GM18520 (cell line): ENCODE results near the gene MSI2.

Source experiments
- ATAC-seq: cut with Tn5 transposase; IDR thresholded peaks from one replicate; pipeline ENCODE4 v1.9.1; 2021; ENCODE audit not compliant: unreplicated experiment

Gene MSI2

DNA sequence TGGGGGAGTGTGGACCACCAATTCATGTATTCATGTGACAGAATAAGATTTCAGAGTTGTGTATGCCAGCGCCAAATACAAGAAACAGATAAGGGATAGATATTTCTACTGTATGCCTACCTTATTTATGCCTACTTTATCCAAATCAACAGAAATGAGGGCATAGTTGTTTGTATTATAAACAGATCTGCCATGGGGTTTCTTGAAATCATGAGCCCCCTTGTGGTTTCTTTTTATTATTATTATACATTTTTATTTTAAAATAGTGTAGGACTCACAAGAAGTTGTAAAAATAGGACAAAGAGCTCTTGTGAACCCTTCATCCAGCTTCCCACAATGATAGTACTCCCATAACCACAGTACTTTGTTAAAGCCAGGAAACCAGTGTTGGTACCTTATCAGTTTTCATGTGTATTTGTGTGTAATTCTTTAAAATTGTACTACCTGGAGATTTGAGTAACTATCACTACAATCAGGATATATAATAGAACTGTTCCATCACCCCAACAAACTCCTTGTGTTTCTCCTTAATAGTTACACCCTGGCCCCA is 259.4 kb downstream of the MSI2 start:
- no peak for ATAC-seq

DNA sequence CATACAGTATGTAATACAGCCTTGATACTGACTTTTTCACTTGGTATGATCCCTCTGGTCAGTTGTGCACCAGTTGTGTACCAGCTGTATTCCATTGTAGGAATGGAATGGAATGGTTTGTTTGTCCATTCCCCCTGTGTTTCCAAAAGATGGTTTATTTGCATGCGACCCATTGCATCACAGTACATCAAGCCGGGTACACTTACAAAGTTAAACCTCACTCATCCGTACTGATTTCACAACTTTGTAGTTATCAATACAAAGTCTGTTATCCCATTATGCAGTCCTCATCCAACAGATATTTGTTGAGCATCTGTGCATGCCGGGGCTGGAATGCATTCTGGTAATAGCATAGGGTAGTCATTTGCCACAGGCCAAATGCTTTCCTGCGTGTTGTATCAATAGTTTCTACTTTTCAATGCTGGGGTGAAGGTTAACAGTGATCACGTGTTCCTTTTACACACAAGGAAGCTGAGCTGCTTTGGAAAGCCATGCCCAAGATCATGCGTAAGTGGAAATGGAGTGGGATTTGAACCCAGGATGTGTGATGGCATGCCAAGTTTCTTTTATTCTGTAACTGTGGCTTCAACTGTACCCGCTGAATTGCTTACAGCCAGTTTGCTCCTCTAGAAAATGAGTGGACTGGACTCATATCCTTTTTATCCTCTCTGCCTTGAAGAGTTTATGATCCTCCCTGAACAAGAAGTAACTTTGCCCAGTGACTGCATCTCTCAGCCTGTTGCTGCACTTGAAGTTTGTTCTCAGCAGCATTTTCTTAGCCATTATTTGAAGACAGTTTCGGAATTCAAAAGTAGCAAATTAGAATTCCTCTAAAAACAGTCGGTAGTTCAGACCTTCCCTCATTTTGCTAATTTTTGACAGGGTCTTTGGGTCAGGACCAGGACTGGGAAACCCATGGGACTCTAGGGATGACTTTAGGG is 260.2 kb downstream of the MSI2 start:
- no peak for ATAC-seq

DNA sequence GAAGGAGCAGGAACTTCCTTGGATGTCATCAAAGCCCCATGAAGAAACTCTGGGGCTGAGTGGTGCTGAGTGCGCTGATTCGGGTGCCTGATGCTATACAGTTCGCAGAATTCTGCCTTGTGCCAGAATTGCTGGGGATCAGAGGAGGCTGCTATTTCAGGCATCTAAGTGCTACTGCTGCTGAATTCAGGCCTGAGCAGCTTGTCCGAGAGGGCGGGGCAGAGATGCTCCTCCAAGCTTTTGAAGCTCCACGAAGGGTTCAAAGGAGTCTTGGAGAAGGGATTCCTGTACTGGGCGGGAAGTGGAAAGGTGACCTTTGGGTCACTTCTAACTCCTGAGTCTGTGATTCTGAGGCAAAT is 260.9 kb downstream of the MSI2 start:
- no peak for ATAC-seq

DNA sequence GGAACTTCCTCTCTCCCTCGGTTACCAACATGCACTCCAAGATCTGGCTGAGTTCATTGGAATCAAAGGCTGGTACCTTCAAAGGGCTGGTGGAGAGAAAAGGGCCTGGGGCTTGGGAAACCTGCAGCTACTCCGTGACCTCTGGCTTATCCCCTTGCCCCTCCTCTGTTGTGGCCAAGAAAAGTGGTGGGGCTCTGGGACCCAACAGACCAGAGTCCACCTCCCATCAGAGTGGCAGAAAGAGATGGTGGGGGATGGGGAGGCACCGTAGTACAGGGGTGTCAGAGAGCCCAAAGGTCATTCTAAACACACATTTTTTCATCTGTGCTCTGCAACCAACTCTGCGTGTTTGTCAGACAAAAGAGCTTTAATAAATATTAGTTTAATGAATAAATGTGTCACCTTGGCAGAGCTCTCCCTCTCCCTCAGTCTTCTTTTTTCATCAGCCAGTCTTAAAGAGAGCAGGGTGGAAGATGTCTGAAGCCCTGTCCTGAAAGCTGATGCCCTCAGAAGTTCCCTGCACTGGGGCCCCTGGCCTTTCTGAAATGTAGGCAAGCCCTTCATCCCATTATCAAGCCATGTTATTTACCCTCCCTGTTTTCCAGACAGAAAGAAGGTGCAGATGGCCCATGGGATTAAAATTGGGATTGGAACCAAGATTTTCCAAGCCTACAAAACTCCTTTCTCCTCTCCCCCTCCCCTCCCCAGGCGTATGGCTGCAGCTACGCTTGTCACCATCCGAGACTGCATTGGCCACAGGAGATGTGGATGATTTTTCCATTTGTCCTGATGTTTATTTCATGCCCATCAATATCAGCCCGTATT is 261.5 kb downstream of the MSI2 start:
- no peak for ATAC-seq

DNA sequence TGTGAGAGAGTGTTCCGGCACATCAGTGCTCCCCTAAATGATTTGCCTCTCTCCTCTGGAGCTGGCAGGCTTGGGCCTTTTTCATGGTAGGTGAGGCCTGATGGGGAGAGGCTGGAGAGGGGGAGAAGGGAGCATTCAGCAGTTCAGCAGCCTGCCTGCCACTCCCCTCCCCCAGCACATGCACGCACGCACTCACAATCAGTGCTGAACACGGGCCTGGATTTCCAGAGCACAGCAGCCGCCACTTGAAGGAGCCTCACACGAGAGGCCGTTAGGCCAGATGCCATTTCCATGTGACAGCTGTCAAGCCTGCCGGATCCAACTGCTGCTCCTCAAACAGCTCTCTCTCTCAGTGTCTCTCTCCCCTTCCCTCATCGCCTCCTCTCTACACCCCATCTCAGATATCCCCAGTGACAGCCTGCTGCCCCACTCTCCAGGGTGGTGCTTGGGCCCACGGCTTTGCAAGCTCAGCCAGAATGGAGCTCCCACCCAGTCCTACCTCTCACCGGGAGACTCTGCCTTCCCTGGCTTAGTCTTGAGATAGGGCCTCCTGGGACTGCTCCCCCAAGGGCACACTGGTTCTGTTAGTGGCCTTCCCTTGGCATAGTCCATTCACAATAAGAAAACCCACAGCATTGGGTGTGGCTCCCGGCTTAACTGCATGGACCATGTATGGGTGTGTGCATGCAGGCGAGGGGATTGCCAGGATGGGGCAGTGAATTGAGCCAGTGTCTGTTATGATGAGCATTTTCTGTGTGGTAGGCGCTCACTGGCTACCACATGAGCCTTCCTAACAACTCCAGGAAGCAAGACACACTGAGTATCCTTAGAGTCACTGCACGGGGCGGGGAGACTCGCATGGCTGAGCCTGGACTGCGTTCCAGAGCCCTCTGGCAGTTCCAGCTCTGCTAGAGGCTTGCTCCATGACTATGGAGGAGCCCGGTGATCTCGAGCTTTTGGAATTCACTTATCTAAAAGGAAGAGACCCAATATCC is 262.6 kb downstream of the MSI2 start:
- ATAC-seq, result no peak

DNA sequence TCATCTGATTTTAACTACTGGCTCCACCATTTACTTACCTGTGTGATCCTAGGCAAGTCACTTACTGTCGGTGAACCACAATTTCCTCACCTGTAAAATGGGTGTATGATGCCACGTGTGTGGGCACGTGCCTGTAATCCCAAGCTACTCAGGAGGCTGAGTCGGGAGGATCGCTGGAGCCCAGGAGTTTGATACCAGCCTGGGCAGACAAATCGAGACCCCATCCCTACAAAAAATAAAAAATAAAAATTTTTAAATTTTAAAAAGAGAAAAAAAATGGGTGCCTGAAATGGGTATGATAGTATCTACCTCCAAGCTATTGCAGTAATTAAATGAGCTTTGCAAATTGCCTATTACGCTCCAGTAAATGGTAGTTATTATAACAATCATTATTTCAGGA is 263.5 kb downstream of the MSI2 start:
- ATAC-seq, result no peak

DNA sequence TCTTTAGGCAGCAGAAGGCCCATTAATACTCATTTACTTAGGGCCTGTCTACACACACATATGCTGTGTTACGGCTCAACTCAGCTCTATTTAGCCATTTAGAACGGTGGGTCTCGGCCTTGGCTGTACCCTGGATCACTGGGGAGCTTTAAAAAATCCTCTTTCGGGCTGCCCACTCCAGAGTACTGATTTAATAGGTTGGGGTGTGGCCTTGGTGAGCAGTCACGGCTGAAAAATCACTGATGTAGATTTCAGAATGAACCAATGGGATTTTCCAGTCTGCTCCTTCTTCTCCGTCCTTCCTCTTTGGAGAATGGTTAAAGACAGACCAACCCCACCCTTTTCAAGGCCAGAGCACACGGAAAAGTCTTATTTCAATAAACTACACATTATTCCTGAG is 265.3 kb downstream of the MSI2 start:
- ATAC-seq, result no peak

DNA sequence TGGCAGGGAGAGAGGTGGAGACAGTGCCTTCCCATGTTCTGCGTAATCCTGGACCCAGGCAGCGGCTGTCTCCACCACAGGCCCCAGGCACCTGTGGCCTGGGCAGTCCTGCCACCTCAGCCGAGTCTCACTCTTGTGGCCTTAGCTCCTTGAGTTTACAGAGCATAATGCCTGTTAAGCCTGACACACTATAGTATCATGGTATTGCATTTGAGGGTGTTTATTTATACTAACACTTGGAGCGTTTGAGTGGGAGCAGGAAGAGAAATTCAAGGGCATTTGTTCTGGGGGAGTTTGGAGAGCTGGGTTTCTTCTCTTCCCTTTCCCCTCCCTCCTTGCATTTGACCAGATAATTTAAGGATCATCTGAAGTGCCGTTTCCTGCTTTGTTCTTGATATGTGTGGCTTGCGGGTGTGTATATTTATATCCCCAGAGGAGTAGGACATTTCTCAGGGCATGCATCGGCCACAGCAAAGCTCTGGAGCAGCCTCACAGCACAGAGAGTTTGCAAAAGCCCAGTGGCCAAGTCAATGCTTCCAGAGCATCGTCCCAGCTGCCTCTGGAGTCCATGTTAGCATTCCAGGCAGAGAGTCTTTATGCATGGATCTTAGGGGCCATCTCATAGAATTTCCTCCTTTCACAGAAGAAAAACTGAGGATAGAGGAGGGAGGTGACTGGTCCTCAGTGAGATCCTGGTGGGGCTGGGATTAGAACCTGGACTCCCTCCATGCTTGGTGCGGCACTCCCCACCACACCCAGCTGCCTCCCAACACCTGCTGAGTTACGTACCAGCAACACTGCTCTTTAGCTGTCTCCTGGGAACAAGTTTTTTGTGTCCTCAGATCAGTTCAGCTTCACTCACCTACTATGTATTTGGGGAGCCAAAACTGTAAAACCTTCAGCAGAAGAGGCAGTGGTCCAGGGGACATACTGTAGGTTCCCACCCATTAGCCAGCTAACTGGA is 266.0 kb downstream of the MSI2 start:
- no peak for ATAC-seq

DNA sequence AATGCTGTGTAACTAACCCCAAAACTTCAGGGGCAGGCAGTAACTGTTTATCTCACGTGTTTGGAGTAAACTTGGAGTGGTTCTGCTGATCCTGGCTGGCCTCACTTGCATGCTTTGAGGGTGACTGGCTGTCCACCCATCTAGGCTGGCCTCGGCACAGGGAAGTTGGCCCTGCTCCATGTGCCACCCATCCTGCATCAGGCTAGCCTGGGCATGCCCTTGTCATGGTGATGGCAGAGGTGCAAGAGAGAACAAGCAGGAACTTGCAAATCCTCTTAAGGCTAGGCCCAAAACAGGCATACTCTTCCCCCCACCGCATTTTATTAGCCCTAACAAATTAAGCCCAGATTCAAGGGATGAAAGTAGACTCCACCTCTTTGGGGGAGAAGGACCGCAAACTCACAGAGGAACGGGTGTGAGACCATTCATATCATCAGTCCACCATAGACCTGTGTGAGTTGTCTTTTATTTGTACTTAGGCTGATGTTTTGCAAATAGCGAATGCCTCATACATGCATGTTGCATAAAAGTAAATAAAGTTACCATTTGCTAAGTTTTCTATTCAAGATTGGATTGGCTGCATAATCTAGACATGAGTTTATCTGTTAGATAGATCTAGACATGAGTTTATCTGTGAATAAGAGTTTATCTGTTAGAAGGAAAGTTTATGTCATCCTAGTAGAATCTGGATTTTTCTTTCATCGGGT is 267.8 kb downstream of the MSI2 start:
- no peak for ATAC-seq

DNA sequence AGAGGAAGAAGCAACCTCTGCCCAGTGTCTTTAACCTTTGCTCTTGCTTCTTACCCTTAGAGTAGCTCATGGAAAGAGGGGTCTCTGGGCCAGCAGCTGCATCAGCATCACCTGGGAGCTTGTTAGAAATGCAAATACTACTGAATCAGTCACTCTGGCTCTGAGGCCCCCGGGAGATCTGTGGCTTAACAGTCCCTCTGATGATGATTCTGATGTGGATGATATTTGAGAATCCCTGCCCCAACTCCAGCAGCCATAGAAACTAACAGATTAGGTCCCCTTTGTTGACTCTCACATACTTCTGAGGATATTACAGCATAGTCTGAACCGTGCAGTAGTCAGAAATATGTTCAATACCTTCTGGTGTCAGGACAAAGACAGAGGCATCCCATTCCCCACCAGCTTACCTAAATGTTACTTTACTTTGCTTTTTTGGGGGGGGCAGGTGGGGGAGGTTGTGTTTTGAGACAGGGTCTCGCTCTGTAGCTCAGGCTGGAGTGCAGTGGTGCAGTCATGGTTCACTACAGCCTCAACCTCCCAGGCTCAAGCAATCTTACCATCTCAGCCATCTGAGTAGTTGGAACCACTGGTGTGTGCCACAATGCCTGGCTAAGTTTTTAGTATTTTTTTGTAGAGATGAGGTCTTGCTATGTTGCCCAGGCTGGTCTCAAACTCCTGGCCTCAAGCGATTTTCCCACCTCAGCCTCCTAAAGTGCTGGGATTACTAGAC is 268.7 kb downstream of the MSI2 start:
- no peak for ATAC-seq

DNA sequence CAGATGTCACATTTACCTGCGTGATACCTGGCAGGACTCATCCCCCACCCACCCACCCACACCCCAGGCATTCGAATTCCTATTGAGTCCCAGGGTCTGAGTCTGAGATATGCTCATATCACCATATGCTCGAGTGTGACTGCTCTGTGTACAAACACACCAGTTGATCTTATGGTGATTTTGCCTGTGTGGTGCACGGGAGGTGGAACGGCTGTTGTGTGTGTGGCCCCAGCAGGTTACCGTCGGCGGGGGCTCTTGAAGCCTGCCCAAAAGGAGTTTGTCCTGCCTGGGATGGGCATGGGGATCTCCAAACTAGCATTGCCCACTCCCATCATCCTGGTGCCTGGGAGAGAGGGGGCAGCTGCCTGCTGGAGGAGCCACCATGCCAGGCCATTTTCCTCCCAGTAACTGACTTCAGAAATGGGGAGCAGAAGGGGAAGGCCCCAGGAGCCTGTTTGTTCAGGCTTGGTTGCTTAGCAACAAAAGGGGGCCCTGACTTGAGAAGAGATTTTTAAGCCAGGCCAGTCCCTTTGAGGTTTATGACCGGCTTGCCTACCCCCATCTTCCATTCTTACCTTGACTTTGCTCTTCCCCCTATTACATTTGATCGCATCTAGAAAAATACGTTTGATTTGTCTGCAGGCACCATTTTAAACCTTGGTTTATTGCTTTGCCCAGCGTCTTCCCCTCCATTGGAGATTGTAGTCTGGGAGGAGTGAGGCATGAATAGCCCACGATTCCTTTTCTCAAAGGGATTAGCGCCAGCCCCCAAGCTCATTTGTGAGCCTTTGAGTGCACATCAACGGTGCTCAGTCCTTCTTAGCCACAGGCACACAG is 271.1 kb downstream of the MSI2 start:
- ATAC-seq, result no peak

DNA sequence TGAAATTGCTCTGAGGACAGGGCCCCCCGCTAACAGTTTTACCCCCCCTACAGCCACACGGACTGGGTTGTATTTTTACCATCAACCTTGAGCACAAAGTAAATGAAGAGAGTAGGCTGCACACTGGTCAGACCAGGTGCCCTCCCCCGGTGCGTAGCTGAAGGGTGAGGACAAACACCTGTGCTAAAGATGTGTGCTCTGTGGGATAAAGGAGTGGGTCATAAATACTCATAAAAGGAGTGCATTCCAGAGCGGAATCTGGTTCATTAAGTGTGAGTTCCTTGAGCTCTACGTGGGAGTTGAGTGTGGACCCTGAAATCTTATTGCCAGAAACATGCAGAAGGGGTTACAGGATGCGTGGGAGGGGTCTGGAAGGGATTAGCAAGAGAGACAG is 271.7 kb downstream of the MSI2 start:
- ATAC-seq, result no peak

DNA sequence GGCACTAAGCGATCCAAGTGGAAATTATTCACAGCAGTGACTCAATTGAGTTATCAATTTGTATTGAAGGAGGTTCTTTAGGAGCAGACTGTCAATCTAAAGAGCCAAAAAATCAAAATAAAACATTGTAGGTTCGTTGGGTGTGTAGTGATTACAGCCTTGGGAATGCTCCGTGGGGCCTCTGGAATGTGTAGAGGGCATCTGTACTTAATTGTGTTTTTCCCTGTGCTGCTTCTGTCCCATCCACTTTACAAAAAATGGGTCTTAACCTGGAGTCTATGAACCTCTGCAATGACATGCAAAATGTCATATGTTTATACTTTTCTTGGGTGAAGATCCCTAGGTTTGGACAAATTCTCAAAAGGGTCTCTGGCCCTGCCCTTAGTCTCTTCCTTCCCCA is 273.7 kb downstream of the MSI2 start:
- ATAC-seq, result no peak

DNA sequence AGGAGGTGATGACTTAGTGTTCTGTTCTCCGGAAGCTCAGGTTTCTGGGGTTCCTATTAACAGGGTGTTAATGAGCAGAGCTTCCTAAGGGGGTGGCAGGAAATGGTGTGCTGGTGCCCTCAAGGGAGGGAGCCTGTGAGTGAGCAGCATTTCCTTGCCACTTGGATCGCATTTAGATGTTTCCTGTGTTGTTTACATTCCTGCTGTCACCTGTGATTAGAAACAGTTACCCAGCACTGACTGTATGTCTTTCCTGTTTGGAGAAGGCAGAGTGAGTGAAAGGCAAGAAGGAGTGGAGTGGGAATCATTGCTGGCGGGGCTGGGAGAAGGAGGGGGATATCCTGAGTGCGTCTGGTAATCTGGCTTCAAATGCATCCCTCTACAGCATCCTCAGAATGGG is 274.2 kb downstream of the MSI2 start:
- ATAC-seq, result no peak

DNA sequence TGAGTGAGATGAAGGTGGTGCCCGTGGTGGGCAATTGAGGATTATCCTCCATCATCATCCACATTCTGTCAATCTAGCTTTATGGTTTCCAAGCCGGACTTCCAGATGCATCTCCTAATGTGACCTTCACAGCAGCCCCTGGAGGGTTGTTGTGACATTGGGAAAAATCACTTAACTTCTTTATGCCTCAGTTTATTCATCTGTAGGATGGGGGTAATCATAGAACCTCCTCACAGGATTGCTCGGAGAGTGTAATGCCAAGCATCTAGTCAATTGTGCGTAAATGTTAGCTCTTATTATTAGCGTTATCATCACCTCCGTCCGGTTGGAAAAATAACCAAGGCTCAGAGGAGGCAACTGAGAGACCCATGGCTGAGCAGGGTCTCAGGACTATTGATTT is 274.8 kb downstream of the MSI2 start:
- ATAC-seq, result no peak

DNA sequence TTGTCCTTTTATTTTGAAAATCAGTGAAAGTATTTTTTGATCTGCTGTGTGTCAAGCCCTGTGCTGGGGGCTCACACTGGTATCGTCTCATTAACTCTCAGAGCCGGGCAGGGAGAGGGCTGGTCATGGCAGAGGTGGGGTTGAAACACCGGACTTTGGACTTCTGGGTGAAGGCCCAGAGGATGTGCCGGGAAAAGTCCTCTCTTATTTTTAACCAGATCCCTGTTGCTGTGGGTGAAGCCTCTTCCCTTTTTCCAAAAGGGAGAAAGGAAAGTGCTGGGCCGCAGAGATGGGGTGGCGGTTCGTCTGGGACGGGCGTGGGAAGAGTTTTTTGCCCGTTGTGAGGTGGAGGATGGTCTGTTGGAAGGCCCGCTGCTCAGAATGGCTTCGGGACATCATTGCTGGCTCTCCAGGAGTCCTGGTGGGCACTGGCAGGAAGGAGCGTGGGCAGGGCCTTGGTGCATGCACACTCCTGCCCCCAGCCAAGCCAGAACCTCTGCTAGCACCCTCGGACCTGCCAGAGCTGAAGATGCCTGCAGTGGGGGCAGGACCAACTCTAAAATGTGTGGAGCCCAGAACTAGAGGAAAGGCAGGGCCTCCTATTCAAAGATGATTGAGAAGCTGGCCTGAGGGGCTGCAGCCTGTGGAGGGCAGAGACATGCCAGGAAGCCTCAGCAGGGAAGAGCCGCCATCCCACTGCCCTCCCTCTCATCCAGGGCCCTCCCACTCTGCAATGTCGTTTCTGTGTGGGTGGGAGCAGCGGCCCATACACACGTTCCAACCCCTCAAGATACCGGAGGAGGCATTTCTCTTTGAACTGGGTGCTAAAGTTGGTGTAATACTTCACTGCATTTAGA is 275.6 kb downstream of the MSI2 start:
- no peak for ATAC-seq
